GM19351 (cell line): ENCODE measurements around the gene PCGF2.
"Not testable (repeated sequence)": the region's sequence is repeated elsewhere in the genome, so short reads cannot be mapped to it uniquely, and the experiment has no call there.

ENCODE experiments used
- ATAC-seq: cut with Tn5 transposase; IDR thresholded peaks from one replicate; pipeline ENCODE4 v1.9.1; 2021; ENCODE audit warnings: mild to moderate bottlenecking, moderate library complexity; ENCODE audit not compliant: unreplicated experiment

Gene PCGF2

GRCh38 chr17:38738007-38738662 is 10.0 kb downstream of the PCGF2 start:
- ATAC-seq, result no peak

- ATAC-seq, result no peak
Observed at GRCh38 chr17:38735161-38735997, 12.8 kb downstream of the PCGF2 start.

DNA sequence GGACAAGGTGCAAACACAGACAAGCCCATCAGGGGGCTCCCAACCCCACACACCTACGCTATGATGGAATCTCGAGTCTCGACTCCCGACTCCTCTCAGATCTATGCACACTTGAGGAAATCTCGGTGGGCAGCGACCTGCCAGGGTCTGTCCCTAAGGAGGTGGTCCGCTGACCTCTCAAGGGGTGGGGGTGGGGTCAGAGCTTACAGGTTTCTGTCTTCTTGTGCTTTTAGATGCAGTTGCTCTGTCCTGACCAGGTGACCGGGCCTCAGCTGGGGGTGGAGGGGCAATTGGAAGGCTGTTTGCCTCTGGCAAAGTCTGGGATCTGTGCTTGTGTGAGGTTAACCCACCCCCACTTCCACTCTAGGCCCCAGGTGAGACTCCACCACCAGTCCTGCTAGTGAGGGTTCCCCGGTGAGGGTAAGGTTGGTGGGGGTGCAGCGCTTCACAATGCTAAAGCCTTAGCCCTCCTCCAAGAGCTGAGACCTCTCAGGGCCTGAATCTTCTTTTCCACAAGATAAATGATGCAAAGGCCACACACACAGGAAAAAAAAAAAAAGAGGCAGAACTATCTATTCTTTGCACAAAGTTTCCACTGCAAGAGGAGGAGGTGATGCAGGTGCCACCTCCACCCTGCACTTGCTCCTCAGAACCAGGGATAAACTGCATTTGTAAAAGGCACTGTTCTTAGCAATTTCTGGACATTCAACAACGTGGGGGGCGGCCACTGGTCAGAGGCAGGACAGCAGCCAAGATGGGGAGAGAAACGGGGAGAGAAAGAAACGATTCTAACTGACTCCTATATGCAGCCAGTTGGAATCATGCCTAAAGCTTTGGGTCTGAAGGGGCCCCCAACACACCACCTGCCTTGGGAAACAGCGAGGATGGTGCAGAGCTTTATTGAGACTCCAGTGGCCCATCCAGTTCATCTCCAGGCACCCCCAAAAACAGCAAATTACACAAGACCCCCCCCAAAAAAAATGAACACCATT is 13.9 kb downstream of the PCGF2 start:
- no peak for ATAC-seq

- ATAC-seq, result no peak
Observed at GRCh38 chr17:38733282-38733981, 14.7 kb downstream of the PCGF2 start.

GRCh38 chr17:38732376-38733281 is 15.5 kb downstream of the PCGF2 start:
- no peak for ATAC-seq

DNA sequence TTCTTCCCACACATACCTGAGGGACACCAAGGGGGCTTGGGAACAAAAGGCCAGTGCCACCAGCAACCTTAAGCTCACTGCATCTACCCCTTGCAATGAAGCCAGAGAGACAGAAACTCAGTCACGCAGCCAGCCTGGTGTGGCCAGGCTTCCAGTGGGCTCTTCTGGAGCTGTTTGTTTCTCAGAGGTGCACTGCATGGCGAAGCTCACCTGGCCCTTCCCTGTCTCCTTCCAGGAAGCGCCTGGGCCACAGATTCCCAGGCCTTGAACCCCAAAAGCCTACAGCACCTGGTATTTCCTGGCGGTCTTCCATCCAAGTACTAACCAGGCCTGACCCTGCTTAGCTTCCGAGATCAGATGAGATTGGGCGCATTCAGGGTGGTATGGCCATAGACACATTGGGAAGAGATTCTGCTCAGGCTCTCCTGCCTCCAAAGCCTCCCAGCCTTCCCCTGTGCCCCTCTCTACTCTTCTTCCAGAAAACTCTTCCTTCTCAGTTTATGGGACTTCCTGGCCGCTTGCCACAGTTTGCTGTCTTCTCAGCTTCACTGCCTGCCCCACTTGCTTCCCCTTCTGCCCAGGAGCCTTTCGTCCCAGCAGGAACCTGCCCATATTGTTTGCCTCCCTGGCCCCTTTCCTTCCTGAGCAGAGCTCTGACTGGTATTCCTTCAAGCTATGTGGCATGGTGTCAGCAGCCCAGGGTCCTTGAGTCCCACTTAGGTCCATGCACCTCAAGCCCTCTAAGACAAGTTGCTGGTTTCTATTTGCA is 16.4 kb downstream of the PCGF2 start:
- ATAC-seq, result no peak

DNA sequence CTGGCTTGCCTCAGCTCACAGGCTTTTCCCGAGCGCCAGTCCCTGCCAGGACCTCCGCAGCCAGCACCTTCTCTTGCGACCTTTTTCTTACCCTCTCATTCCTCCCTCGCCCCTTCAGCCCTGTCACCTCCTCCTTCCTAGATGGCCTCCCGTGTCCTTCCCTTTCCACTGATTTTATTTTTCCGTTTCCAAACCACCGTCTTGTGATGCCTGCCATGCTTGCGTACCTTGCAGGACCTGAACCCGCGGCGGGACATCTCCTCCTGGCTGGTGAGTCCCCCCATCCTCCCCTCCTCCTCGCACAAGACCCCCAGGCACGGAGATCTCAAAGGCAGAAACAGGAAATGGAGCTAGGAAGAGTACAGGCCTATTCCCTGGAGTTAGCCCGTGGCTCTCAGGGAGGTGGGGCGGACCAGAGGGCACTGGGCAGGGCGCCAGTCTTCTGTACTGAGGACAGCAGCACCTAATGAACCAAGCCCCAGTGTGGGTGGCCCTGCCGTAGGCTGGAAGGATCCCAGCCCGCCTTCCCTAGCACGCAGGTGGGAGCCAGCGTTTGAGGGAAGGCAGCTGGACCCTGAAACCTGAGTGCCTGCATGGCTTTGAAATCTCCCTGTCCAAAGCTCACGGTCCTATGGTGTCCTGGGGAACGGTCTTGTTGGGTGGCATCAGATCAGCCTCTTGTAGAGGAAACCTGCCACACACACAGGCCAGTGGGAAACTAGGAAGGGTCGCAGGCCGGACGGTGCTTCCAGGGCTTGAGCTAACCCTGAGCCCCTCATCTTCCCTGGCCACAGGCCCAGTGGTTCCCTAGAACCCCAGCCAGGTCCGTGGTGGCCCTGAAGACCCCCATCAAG is 17.4 kb downstream of the PCGF2 start:
- ATAC-seq, result no peak

- peak; percentile 83 for ATAC-seq
Observed at GRCh38 chr17:38729886-38730525, 18.1 kb downstream of the PCGF2 start, which contains the start of gene CISD3. CISD3 (plus strand) TSS chr17:38730341; CDS start chr17:38730359, 18 bp downstream.

DNA sequence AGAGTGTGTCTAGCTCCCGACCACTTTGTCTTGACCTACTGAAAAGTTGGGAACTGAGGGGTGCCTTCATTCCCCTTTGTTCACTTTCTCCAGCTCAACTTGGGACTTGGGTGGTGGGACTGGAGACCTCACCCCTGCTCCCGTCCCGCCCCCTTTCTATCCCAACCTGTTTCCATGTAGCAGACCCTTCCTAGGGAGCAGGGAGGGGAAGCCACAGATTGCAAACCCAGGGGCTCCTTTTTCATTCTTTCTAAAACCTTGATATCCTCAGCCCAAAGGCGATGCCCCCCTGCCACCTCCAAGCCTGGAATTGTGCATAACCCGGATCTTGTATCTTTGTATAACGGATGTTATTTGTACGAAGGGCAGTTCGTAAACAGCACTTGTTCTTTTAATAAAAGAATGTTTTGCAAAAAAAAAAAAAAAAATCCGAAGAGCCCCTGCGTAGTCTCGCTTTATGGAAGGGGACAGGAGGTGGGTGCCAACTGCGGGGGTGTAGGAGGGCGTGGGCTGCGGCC is 18.7 kb downstream of the PCGF2 start:
- ATAC-seq, result no peak

- no peak for ATAC-seq
Observed at GRCh38 chr17:38728290-38728831, 19.8 kb downstream of the PCGF2 start.

GRCh38 chr17:38727736-38728135 is 20.4 kb downstream of the PCGF2 start:
- ATAC-seq, result no peak

DNA sequence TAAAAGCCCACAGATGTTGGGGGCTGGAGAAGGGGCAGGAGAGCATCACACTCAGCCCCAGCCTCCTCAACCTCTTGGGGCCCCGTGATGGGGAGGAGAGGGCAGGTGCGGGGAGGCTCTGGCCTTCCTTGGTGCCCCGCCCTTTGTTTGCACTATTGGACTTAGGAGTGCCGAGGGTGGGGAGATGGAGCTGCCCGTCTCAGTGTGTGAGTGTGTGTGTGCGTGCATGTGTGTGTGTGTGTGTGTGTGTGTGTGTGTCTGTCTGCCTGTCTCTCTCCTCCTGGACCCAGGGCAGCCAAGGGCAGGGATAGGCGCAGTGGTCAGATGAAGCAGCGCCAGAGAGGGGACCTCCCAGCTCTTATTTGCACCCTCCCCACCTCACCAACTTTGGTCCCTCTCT is 22.0 kb downstream of the PCGF2 start:
- ATAC-seq, result not testable (repeated sequence)

GRCh38 chr17:38725066-38725465 is 23.1 kb downstream of the PCGF2 start:
- no peak for ATAC-seq

GRCh38 chr17:38724337-38724988 is 23.7 kb downstream of the PCGF2 start:
- no peak for ATAC-seq

DNA sequence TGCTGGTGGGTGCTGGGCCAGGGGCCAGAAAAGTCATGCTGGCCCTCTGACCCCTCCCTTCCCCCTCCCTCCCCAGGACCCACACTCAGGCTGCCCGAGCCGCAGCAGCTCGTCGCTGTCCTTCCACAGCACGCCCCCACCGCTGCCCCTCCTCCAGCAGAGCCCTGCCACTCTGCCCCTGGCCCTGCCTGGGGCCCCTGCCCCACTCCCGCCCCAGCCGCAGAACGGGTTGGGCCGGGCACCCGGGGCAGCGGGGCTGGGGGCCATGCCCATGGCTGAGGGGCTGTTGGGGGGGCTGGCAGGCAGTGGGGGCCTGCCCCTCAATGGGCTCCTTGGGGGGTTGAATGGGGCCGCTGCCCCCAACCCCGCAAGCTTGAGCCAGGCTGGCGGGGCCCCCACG is 26.3 kb downstream of the PCGF2 start:
- no peak for ATAC-seq

DNA sequence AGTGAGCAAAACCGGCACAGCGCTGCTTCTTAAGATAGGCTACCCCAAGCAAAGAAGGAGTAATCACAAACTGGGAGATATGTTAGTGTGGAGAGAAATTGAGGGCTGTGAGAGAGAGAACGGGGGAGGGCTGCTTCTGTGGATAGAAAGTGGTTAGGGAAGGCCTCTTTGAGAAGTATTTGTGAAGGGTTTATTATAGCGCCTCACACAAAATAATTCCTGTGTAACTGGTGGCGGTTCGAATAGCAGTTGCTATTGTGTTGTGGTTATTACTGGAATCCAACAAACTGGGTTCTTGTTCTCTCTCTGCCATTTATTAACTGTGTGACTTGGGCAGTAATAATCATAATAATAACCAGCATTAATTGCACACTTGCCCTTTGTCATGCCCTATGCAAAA is 27.2 kb downstream of the PCGF2 start:
- ATAC-seq, result no peak
